ENCODE data around the gene CSRP3. TPM values are rescaled to one million over a fixed set of nuclear protein-coding genes. Genes with fewer than 3 reads are reported as not detected.

The CSRP3 gene
- polyA plus RNA-seq, 1 donor from 2014 or later: not detected

DNA sequence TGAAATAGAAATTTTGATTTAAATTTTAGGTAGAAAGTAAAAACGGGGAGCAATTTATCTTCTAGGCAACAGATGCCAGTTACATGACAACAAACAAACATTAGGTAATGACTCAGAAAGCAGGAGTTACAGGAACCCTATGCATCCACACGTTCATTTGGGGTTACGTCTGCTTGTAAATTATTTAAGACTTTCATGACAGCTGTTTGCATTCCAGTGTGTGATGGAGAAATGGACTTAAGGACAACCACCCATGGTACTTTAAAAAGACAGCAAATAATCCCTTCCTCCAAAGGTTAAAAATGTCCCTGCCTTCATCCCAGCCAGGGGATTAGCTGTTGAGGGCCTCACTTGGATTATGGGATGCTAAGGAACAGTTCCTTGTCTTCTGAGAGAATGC lies 27.2 kb upstream of the CSRP3 start:
- Histone ChIP-seq H3K27me3 (ENCODE audit: insufficient read depth, low read depth, low read length) (no peaks in the 10 kb centered on the region), H4K20me1 (ENCODE audit: insufficient read depth) (no peaks in the 10 kb centered on the region), H3K4me3 (ENCODE audit: low read length) (no peak overlapping the region), H3K9me2 (ENCODE audit: insufficient read depth, low read length) (no peaks in the 10 kb centered on the region), H2AFZ (ENCODE audit: low read depth, low read length) (no peak overlapping the region), H3K36me3 (ENCODE audit: insufficient read depth, low read length) (no peaks in the 10 kb centered on the region), H3K4me2 (ENCODE audit: low read length) (no peak overlapping the region), H3F3A (ENCODE audit: insufficient read depth, low read length, poor library complexity, severe bottlenecking) (no peaks in the 10 kb centered on the region), H3K79me2 (replicated peaks; ENCODE audit: insufficient read depth, low read length) (no peaks in the 10 kb centered on the region), H3K27ac (ENCODE audit: low read length) (no peak overlapping the region), H3K9me3 (ENCODE audit: low read length) (no peaks in the 10 kb centered on the region), H3K9ac (ENCODE audit: low read length) (no peak overlapping the region)
- TF ChIP-seq TAF1 (IDR thresholded peaks at IDR 0.05; ENCODE audit: low read depth): no peak
- TF ChIP-seq MXI1 (conservative IDR thresholded peaks at IDR 0.05; ENCODE audit: poor library complexity, severe bottlenecking): no peak
- TF ChIP-seq, protein P1, sequence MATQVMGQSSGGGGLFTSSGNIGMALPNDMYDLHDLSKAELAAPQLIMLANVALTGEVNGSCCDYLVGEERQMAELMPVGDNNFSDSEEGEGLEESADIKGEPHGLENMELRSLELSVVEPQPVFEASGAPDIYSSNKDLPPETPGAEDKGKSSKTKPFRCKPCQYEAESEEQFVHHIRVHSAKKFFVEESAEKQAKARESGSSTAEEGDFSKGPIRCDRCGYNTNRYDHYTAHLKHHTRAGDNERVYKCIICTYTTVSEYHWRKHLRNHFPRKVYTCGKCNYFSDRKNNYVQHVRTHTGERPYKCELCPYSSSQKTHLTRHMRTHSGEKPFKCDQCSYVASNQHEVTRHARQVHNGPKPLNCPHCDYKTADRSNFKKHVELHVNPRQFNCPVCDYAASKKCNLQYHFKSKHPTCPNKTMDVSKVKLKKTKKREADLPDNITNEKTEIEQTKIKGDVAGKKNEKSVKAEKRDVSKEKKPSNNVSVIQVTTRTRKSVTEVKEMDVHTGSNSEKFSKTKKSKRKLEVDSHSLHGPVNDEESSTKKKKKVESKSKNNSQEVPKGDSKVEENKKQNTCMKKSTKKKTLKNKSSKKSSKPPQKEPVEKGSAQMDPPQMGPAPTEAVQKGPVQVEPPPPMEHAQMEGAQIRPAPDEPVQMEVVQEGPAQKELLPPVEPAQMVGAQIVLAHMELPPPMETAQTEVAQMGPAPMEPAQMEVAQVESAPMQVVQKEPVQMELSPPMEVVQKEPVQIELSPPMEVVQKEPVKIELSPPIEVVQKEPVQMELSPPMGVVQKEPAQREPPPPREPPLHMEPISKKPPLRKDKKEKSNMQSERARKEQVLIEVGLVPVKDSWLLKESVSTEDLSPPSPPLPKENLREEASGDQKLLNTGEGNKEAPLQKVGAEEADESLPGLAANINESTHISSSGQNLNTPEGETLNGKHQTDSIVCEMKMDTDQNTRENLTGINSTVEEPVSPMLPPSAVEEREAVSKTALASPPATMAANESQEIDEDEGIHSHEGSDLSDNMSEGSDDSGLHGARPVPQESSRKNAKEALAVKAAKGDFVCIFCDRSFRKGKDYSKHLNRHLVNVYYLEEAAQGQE (IDR thresholded peaks at IDR 0.05; ENCODE audit: borderline replicate concordance): no peak
- no peak for TF ChIP-seq POLR2AphosphoS5 (IDR thresholded peaks at IDR 0.05)
- TF ChIP-seq, protein P2, sequence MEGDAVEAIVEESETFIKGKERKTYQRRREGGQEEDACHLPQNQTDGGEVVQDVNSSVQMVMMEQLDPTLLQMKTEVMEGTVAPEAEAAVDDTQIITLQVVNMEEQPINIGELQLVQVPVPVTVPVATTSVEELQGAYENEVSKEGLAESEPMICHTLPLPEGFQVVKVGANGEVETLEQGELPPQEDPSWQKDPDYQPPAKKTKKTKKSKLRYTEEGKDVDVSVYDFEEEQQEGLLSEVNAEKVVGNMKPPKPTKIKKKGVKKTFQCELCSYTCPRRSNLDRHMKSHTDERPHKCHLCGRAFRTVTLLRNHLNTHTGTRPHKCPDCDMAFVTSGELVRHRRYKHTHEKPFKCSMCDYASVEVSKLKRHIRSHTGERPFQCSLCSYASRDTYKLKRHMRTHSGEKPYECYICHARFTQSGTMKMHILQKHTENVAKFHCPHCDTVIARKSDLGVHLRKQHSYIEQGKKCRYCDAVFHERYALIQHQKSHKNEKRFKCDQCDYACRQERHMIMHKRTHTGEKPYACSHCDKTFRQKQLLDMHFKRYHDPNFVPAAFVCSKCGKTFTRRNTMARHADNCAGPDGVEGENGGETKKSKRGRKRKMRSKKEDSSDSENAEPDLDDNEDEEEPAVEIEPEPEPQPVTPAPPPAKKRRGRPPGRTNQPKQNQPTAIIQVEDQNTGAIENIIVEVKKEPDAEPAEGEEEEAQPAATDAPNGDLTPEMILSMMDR (IDR thresholded peaks at IDR 0.05; ENCODE audit: poor library complexity, severe bottlenecking): no peak
- no peak for TF ChIP-seq RAD21 (conservative IDR thresholded peaks at IDR 0.05)
- no peak for TF ChIP-seq EP300 (conservative IDR thresholded peaks at IDR 0.05; ENCODE audit: poor library complexity, severe bottlenecking)
- no peak for TF ChIP-seq EZH2 (IDR thresholded peaks at IDR 0.05; ENCODE audit: borderline replicate concordance, insufficient read depth, low read length, poor library complexity, severe bottlenecking)
- TF ChIP-seq SMC3 (conservative IDR thresholded peaks at IDR 0.05; ENCODE audit: poor library complexity): no peak

DNA sequence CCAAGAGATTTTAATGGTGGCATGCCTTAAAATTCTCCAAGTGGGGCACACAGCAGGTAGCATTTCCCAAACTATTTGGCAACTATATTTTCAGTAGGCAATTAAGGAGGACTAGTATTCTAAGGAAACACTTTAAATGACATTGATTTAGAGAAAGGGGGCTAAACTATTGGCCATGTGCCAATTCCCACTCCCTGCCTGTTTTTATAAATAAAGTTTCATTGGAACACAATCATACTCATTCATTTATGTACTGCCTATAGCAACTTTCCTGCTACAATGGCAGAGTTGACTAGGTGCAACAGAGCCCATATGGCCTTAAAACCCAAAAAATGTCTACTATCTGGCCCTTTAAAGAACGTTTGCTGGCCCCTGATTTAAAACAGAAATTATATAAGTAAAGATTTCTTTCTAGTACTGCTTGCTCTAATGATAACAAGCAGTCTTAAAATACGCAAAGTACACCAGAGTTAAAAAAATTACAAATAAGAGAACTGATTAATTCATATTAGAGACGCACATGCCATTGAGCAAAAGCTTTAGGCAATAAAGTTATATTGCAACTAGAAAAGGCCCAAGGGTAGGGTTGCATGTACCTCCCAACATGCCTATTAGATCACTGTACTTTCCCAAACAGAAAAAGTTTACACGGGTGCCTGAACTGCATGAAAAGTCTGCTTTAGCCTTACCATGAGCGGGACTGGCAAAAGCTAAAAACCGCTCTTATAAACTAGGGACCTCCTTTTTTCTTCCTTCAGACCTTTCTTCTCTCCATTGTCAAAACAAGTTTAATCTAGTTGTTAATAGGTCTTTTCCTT lies 24.8 kb upstream of the CSRP3 start:
- no peak overlapping the region for H2AFZ ChIP-seq (ENCODE audit: low read depth, low read length)
- H3K36me3 ChIP-seq (ENCODE audit: insufficient read depth, low read length): no peaks in the 10 kb centered on the region
- H3K4me3 ChIP-seq (ENCODE audit: low read length): no peak overlapping the region
- H3K9me3 ChIP-seq (ENCODE audit: low read length): no peaks in the 10 kb centered on the region
- H3F3A ChIP-seq (ENCODE audit: insufficient read depth, low read length, poor library complexity, severe bottlenecking): no peaks in the 10 kb centered on the region
- H3K9me2 ChIP-seq (ENCODE audit: insufficient read depth, low read length): no peaks in the 10 kb centered on the region
- TF ChIP-seq EZH2 (IDR thresholded peaks at IDR 0.05; ENCODE audit: borderline replicate concordance, insufficient read depth, low read length, poor library complexity, severe bottlenecking): no peak
- no peak for TF ChIP-seq MXI1 (conservative IDR thresholded peaks at IDR 0.05; ENCODE audit: poor library complexity, severe bottlenecking)
- TF ChIP-seq, protein P1 (IDR thresholded peaks at IDR 0.05; ENCODE audit: borderline replicate concordance): no peak
- TF ChIP-seq EP300 (conservative IDR thresholded peaks at IDR 0.05; ENCODE audit: poor library complexity, severe bottlenecking): no peak
- no peak for TF ChIP-seq SMC3 (conservative IDR thresholded peaks at IDR 0.05; ENCODE audit: poor library complexity)
- TF ChIP-seq, protein P2 (IDR thresholded peaks at IDR 0.05; ENCODE audit: poor library complexity, severe bottlenecking): no peak
- TF ChIP-seq TAF1 (IDR thresholded peaks at IDR 0.05; ENCODE audit: low read depth): no peak
- no peak for TF ChIP-seq POLR2AphosphoS5 (IDR thresholded peaks at IDR 0.05)
- no peak overlapping the region for H3K4me2 ChIP-seq (ENCODE audit: low read length)
- no peaks in the 10 kb centered on the region for H3K27me3 ChIP-seq (ENCODE audit: insufficient read depth, low read depth, low read length)
- no peak overlapping the region for H3K27ac ChIP-seq (ENCODE audit: low read length)
- no peaks in the 10 kb centered on the region for H3K79me2 ChIP-seq (replicated peaks; ENCODE audit: insufficient read depth, low read length)
- H3K9ac ChIP-seq (ENCODE audit: low read length): no peak overlapping the region
- H4K20me1 ChIP-seq (ENCODE audit: insufficient read depth): no peaks in the 10 kb centered on the region
